Erythroblast (primary cell): ENCODE measurements around the gene PTPRT.

Experiments
- GATA1 ChIP-seq: IDR thresholded peaks from 2 replicates; pipeline ENCODE4 v1.6.1; 2011; ENCODE audit warnings: low read depth, mild to moderate bottlenecking, control low read depth, low read length, moderate library complexity
- POLR2A ChIP-seq: IDR thresholded peaks from 2 replicates; pipeline ENCODE4 v1.6.1; 2011; ENCODE audit warnings: mild to moderate bottlenecking, low read length

DNA sequence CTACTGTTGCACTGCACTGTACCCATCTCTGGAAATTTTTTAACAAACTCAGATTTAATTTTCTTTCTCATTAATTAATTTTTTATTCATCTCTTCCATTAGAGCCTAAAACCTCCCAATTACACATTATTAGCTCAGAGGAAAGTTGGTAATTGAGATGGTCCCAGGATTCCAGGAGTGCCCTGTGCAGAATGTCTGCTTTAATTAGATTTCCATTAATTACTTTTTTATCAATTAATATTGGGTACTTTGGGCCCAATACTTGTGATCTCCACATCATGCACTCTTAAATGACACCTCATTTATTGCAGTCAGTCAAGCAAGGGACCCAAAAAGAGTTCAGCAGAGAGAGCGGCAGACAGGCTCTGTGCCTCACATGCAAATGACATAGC, 232.0 kb downstream of the PTPRT start:
- no peak for TF ChIP-seq GATA1
- no peak for TF ChIP-seq POLR2A
